Measurements from ENCODE around the gene DLGAP1. TPM values are rescaled to one million over a fixed set of nuclear protein-coding genes. Genes with fewer than 3 reads are reported as not detected.

Gene DLGAP1
- total RNA-seq, 1 donor from 2014 or later = 5.4 TPM

DNA sequence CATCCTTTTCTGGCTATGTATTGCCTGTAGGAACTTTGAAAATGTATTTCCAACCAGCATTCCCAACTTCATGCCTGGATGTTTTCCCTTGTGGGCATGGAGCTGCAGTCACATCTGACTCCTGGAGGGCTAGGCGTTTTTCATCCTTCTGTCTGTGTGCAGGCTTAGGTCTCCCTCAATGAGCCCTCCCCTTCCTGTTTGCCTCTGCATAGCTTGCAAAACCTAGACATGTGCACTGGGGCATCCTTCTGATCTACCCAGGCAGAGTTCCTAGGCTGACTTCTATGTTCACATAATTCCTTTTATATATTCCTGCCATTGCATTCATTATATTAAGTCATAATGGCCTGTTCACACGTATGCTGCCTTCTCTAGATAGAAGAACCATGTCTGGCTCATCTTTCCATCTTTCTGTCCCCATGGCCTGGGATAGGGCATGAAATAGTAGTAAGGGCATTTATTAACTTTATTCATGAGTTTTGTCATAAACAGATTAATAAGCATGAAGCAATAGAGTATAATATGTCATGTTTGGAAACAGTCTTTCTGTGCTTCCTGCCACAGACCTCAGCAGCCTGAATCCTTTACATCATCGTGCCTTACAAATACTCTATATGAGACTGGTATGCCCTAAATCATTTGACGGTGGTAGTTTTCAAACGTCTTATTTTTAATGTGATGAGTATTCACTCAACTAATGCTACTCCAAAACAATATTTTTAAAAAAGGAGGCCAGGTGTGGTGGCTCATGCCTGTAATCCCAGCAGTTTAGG is 809.5 kb downstream of the DLGAP1 start:
- no peak for ATAC-seq
- Histone ChIP-seq H3K4me3 (no peak overlapping the region), H3K9me3 (no peaks in the 10 kb centered on the region), H3K27me3 (no peaks in the 10 kb centered on the region), H3K4me1 (peaks cover 7% of the 10 kb centered on the region), H3K36me3 (no peaks in the 10 kb centered on the region), H3K27ac (no peak overlapping the region)
- intact Hi-C loops (cut with DNase I) = no loop called here
- no peak for DNase-seq
- TF ChIP-seq CTCF (IDR thresholded peaks at IDR 0.05) = no peak

- Histone ChIP-seq H3K36me3 (no peaks in the 10 kb centered on the region), H3K4me3 (no peak overlapping the region), H3K27ac (no peak overlapping the region), H3K9me3 (no peaks in the 10 kb centered on the region), H3K27me3 (no peaks in the 10 kb centered on the region), H3K4me1 (no peaks in the 10 kb centered on the region)
- no peak for ATAC-seq
- TF ChIP-seq CTCF (IDR thresholded peaks at IDR 0.05) = no peak
- DNase-seq = no peak
- intact Hi-C loops (cut with DNase I) = no loop called here
Observed at GRCh38 chr18:3634250-3634939, 820.7 kb downstream of the DLGAP1 start.

GRCh38 chr18:3631887-3632286 is 823.2 kb downstream of the DLGAP1 start:
- Histone ChIP-seq H3K4me1 (no peaks in the 10 kb centered on the region), H3K4me3 (no peak overlapping the region), H3K27me3 (no peaks in the 10 kb centered on the region), H3K9me3 (no peaks in the 10 kb centered on the region), H3K36me3 (no peaks in the 10 kb centered on the region), H3K27ac (no peak overlapping the region)
- ATAC-seq (no peak), DNase-seq (no peak)
- intact Hi-C loops (cut with DNase I) = no loop called here
- TF ChIP-seq CTCF (IDR thresholded peaks at IDR 0.05) = no peak

GRCh38 chr18:3626929-3627458 is 828.1 kb downstream of the DLGAP1 start:
- no peak for ATAC-seq
- Histone ChIP-seq H3K27me3 (no peaks in the 10 kb centered on the region), H3K27ac (no peak overlapping the region), H3K36me3 (no peaks in the 10 kb centered on the region), H3K4me3 (no peak overlapping the region), H3K9me3 (no peaks in the 10 kb centered on the region), H3K4me1 (peaks cover 28% of the 10 kb centered on the region)
- TF ChIP-seq CTCF (IDR thresholded peaks at IDR 0.05) = no peak
- intact Hi-C loops (cut with DNase I) = no loop called here
- no peak for DNase-seq

DNA sequence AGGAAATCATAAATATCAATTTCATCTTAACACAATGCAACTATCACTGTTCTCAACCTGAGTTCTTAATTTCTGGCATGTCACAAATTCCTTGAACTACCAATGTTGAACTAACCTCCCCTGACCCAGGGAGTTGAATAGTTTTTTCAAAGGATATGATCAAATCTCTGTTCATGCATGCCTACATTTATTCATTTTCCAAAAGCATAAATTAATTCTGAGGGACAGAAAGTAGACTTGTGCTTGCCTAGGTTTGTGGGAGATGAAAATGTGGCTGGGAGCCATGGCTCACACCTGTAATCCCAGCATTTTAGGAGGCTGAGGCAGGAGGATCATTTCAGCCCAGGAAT is 829.4 kb downstream of the DLGAP1 start:
- Histone ChIP-seq H3K27me3 (no peaks in the 10 kb centered on the region), H3K36me3 (no peaks in the 10 kb centered on the region), H3K4me3 (no peak overlapping the region), H3K27ac (no peak overlapping the region), H3K9me3 (no peaks in the 10 kb centered on the region), H3K4me1 (peaks cover 28% of the 10 kb centered on the region)
- ATAC-seq (no peak), DNase-seq (no peak)
- no peak for TF ChIP-seq CTCF (IDR thresholded peaks at IDR 0.05)
- intact Hi-C loops (cut with DNase I) = no loop called here
